IMR-90 (cell line): ENCODE results near the gene MTX3. TPM values are rescaled to one million over a fixed set of nuclear protein-coding genes. Genes with fewer than 3 reads are reported as not detected.

ENCODE experiments used
- ATAC-seq: fragments of 200-7000 bp; cut with Tn5 transposase; 2 replicates; pipeline ENCODE4 v1.9.1; 2020; ENCODE audit warnings: low read depth, mild to moderate bottlenecking, moderate library complexity
- BruUV-seq: library from RNA; stranded (reverse); fragments of 400-500 nt; replicated peaks from 2 replicates; lab custom pipeline; 2021; lab: Mats Ljungman, UMichigan
- CTCF ChIA-PET: fragments of 300-600 bp; formaldehyde crosslinking; extraction: SDS; loops from one replicate; lab custom pipeline; 2021; ENCODE audit warnings: antibody characterized with exemption; lab: Yijun Ruan, JAX
- POLR2A ChIA-PET: fragments of 300-600 bp; sonication (Branson Sonifier 250); formaldehyde crosslinking; loops from one replicate; lab custom pipeline; 2022; ENCODE audit warnings: antibody characterized with exemption; ENCODE audit not compliant: unreplicated experiment; lab: Charles Lee
- DNase-seq: peaks from one replicate; pipeline ENCODE4 v3.0.0; 2013
- H2AFZ ChIP-seq: replicated peaks from 2 replicates; pipeline ENCODE3; 2013; ENCODE audit warnings: low read length, mild to moderate bottlenecking; ENCODE audit not compliant: poor library complexity
- H2AK5ac ChIP-seq: 2 replicates; pipeline ENCODE4 v1.6.1; 2013; ENCODE audit warnings: low read depth, low read length, inconsistent platforms
- H2AK9ac ChIP-seq: replicated peaks from 2 replicates; pipeline ENCODE3; 2013; ENCODE audit warnings: mild to moderate bottlenecking, low read depth, low read length, moderate library complexity; ENCODE audit not compliant: poor library complexity
- H2BK120ac ChIP-seq: 2 replicates; pipeline ENCODE4 v1.6.1; 2013; ENCODE audit warnings: low read depth, low read length, inconsistent platforms
- H2BK15ac ChIP-seq: 3 replicates; pipeline ENCODE4 v1.6.1; 2013; ENCODE audit warnings: low read depth, low read length, inconsistent platforms
- H2BK20ac ChIP-seq: 2 replicates; pipeline ENCODE4 v1.6.1; 2013; ENCODE audit warnings: low read depth, mild to moderate bottlenecking, inconsistent platforms, low read length, moderate library complexity
- H2BK5ac ChIP-seq: 2 replicates; pipeline ENCODE4 v1.6.1; 2013; ENCODE audit warnings: mild to moderate bottlenecking, low read depth, low read length, inconsistent platforms; ENCODE audit not compliant: poor library complexity, severe bottlenecking
- H3K14ac ChIP-seq: replicated peaks from 2 replicates; pipeline ENCODE4 v1.6.1; 2013; ENCODE audit warnings: low read depth, low read length, inconsistent platforms
- H3K18ac ChIP-seq: 2 replicates; pipeline ENCODE4 v1.6.1; 2013; ENCODE audit warnings: low read depth, low read length, control low read depth
- H3K23ac ChIP-seq: 2 replicates; pipeline ENCODE4 v1.6.1; 2013; ENCODE audit warnings: low read depth, low read length, inconsistent platforms
- H3K27ac ChIP-seq: 2 replicates; pipeline ENCODE4 v1.5.1; 2013; ENCODE audit warnings: mild to moderate bottlenecking, control low read depth, low read length; ENCODE audit not compliant: insufficient read depth
- H3K27me3 ChIP-seq: 2 replicates; pipeline ENCODE4 v1.6.1; 2013; ENCODE audit warnings: low read length; ENCODE audit not compliant: control insufficient read depth, insufficient read depth
- H3K36me3 ChIP-seq: 2 replicates; pipeline ENCODE4 v1.6.1; 2013; ENCODE audit warnings: low read length, mixed read lengths; ENCODE audit not compliant: control insufficient read depth, insufficient read depth
- H3K4ac ChIP-seq: 2 replicates; pipeline ENCODE4 v1.6.1; 2013; ENCODE audit warnings: low read depth, low read length, inconsistent platforms
- H3K4me1 ChIP-seq: 2 replicates; pipeline ENCODE4 v1.6.1; 2013; ENCODE audit warnings: low read length, mixed read lengths; ENCODE audit not compliant: control insufficient read depth, insufficient read depth
- H3K4me2 ChIP-seq: 2 replicates; pipeline ENCODE4 v1.6.1; 2013; ENCODE audit warnings: low read depth, mild to moderate bottlenecking, control low read depth, low read length, moderate library complexity
- H3K4me3 ChIP-seq: 2 replicates; pipeline ENCODE4 v1.5.1; 2013; ENCODE audit warnings: low read depth, mild to moderate bottlenecking, control low read depth, low read length, moderate library complexity; ENCODE audit not compliant: insufficient read depth
- H3K56ac ChIP-seq: 2 replicates; pipeline ENCODE4 v1.6.1; 2013; ENCODE audit warnings: low read length, inconsistent platforms; ENCODE audit not compliant: insufficient read depth; ENCODE audit errors: extremely low read depth
- H3K79me1 ChIP-seq, 2 experiments: 2 replicates each; pipeline ENCODE4 v1.6.1; 2013; ENCODE audit warnings: low read length in 2 of 2, inconsistent platforms in 1 of 2, low read depth in 1 of 2
- H3K9ac ChIP-seq: 2 replicates; pipeline ENCODE4 v1.6.1; 2013; ENCODE audit warnings: low read depth, low read length, control low read depth
- H3K9me1 ChIP-seq: 2 replicates; pipeline ENCODE4 v1.6.1; 2013; ENCODE audit warnings: low read length, inconsistent platforms; ENCODE audit not compliant: insufficient read depth
- H3K9me3 ChIP-seq: 2 replicates; pipeline ENCODE4 v1.6.1; 2013; ENCODE audit warnings: low read length; ENCODE audit not compliant: control insufficient read depth, insufficient read depth
- H4K20me1 ChIP-seq: 2 replicates; pipeline ENCODE4 v1.6.1; 2013; ENCODE audit warnings: low read length, inconsistent platforms; ENCODE audit not compliant: insufficient read depth
- H4K5ac ChIP-seq: 2 replicates; pipeline ENCODE4 v1.6.1; 2013; ENCODE audit warnings: mild to moderate bottlenecking, low read depth, low read length, control low read depth
- H4K8ac ChIP-seq, 2 experiments: 2 replicates each; pipeline ENCODE4 v1.6.1; 2013; ENCODE audit warnings: low read depth in 2 of 2, low read length in 2 of 2, control low read depth in 1 of 2, inconsistent platforms in 1 of 2
- H4K91ac ChIP-seq: 2 replicates; pipeline ENCODE4 v1.6.1; 2013; ENCODE audit warnings: low read depth, low read length, inconsistent platforms; ENCODE audit not compliant: insufficient read depth
- BHLHE40 ChIP-seq: fragments of 150-350 bp; IDR thresholded peaks from 2 replicates; pipeline ENCODE4 v1.6.1; 2016; ENCODE audit warnings: mild to moderate bottlenecking, low read depth, low read length
- CEBPB ChIP-seq: IDR thresholded peaks from 2 replicates; pipeline ENCODE4 v1.6.1; 2012; ENCODE audit warnings: low read depth, low read length, improper control_type of control experiment
- CHD1 ChIP-seq: IDR thresholded peaks from 2 replicates; pipeline ENCODE4 v1.6.1; 2012; ENCODE audit warnings: low read depth, low read length, improper control_type of control experiment
- ELK1 ChIP-seq: fragments of 150-350 bp; IDR thresholded peaks from 2 replicates; pipeline ENCODE4 v1.6.1; 2016; ENCODE audit warnings: low read depth, mild to moderate bottlenecking, low read length, moderate library complexity, borderline replicate concordance
- FOS ChIP-seq: fragments of 150-350 bp; IDR thresholded peaks from 2 replicates; pipeline ENCODE4 v1.6.1; 2016; ENCODE audit warnings: low read depth, low read length
- MAFK ChIP-seq: IDR thresholded peaks from 2 replicates; pipeline ENCODE4 v1.6.1; 2012; ENCODE audit warnings: low read depth, low read length, improper control_type of control experiment
- MAZ ChIP-seq: IDR thresholded peaks from 2 replicates; pipeline ENCODE4 v1.6.1; 2012; ENCODE audit warnings: low read depth, mild to moderate bottlenecking, low read length, improper control_type of control experiment, moderate library complexity, borderline replicate concordance
- MXI1 ChIP-seq: IDR thresholded peaks from 2 replicates; pipeline ENCODE4 v1.6.1; 2012; ENCODE audit warnings: low read depth, mild to moderate bottlenecking, low read length, moderate library complexity, borderline replicate concordance
- NFE2L2 ChIP-seq: fragments of 150-350 bp; IDR thresholded peaks from 2 replicates; pipeline ENCODE4 v1.6.1; 2016; ENCODE audit warnings: low read depth, mild to moderate bottlenecking, low read length
- POLR2A ChIP-seq: IDR thresholded peaks from 2 replicates; pipeline ENCODE4 v1.6.1; 2012; ENCODE audit warnings: mild to moderate bottlenecking, low read depth, low read length
- RAD21 ChIP-seq: IDR thresholded peaks from 2 replicates; pipeline ENCODE4 v1.6.1; 2012; ENCODE audit warnings: low read length, improper control_type of control experiment
- RCOR1 ChIP-seq: IDR thresholded peaks from 2 replicates; pipeline ENCODE4 v1.6.1; 2012; ENCODE audit warnings: mild to moderate bottlenecking, low read length, improper control_type of control experiment; ENCODE audit not compliant: insufficient replicate concordance
- RFX5 ChIP-seq: IDR thresholded peaks from 2 replicates; pipeline ENCODE4 v1.8.0; 2012; ENCODE audit warnings: low read depth, mild to moderate bottlenecking, low read length, moderate library complexity
- SMC3 ChIP-seq: fragments of 150-350 bp; IDR thresholded peaks from 2 replicates; pipeline ENCODE4 v1.6.1; 2016; ENCODE audit warnings: low read depth, mild to moderate bottlenecking, antibody characterized with exemption, low read length, moderate library complexity
- dilution Hi-C: fragments of 300-500 bp; cut with HindIII; formaldehyde crosslinking; loops from one replicate; pipeline ENCODE4 v1.14.3; 2018; ENCODE audit warnings: low sequenced_read_pairs; ENCODE audit not compliant: unreplicated experiment
- in situ Hi-C: fragments of 300-500 bp; cut with MboI; formaldehyde crosslinking; loops from 3 replicates; pipeline ENCODE4 v1.14.3; 2019; ENCODE audit warnings: low sequenced_read_pairs, inconsistent platforms, mixed read lengths
- intact Hi-C: fragments of 100-400 bp; cut with micrococcal nuclease; formaldehyde crosslinking; loops from 2 replicates; pipeline ENCODE4 v1.10.0; 2022
- polyA plus RNA-seq, 3 experiments: library from polyadenylated mRNA; depleted of rRNA; stranded (reverse); fragments of >200 nt; gene quantifications; 2 replicates each; pipeline ENCODE4 v1.2.3, GENCODE V29; 2012; ENCODE audit warnings: low replicate concordance in 1 of 3
- total RNA-seq: library from RNA; depleted of rRNA; stranded (reverse); fragments of >200 nt; gene quantifications from 2 replicates; pipeline ENCODE4 v1.2.3, GENCODE V29; 2012
- TF ChIP-seq, protein P1 (sequence below): fragments of 150-350 bp; IDR thresholded peaks from 2 replicates; pipeline ENCODE4 v1.6.1; 2017; ENCODE audit warnings: mild to moderate bottlenecking, antibody characterized with exemption, low read length, low read depth
- TF ChIP-seq, protein P2 (sequence below): conservative IDR thresholded peaks from 2 replicates; pipeline ENCODE4 v1.5.1; 2012; ENCODE audit warnings: mild to moderate bottlenecking, low read depth, low read length, improper control_type of control experiment

Gene MTX3
- total and polyA plus RNA-seq, 2 of the 4 experiments (the other 2 are of a cell fraction) = 6.6 to 12.7 TPM

DNA sequence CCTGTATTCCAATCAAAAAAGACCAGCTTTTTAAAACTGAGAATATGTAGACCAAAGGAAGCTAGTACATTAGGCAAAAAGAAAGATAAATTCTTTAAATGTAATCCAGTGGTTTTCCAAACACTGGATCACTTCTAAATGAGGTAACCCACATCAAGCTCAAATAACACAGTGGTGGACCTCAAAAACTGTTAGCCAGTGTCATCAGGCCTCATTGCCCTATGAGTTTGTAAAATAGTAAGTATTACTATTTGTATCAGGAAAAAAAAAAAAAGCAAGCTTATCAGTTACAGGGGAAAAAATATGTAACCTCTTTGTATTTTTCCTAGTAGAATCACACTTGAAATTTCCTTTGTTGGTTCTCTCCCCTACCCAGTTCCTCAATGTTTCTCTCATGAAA is 6.7 kb downstream of the MTX3 start:
- no TSS peak for BruUV-seq
- Histone ChIP-seq H3K18ac (no peak overlapping the region), H3K23ac (no peak overlapping the region), H4K8ac (no peak overlapping the region), H3K14ac (no peak overlapping the region), H2BK120ac (no peak overlapping the region), H3K4me1 (no peaks in the 10 kb centered on the region), H3K4me3 (no peak overlapping the region), H3K4ac (no peak overlapping the region), H4K91ac (no peak overlapping the region), H3K27me3 (no peaks in the 10 kb centered on the region), H3K9me1 (no peaks in the 10 kb centered on the region), H2AK9ac (no peak overlapping the region), H2AFZ (no peak overlapping the region), H2BK15ac (no peak overlapping the region), H3K56ac (no peak overlapping the region), H4K20me1 (no peaks in the 10 kb centered on the region), H3K9me3 (no peaks in the 10 kb centered on the region), H4K5ac (no peak overlapping the region), H2BK20ac (no peak overlapping the region), H3K79me1 (no peaks in the 10 kb centered on the region; a peak in 1 of 4 replicates), H3K27ac (no peak overlapping the region), H3K4me2 (no peak overlapping the region), H2AK5ac (no peak overlapping the region), H2BK5ac (no peak overlapping the region), H3K36me3 (peaks cover 23% of the 10 kb centered on the region), H3K9ac (no peak overlapping the region)
- ChIA-PET CTCF (interaction anchor here (1.0 to 1.1 kb wide), 2 partner anchors 9 to 99 kb away, joined by 3 to 4 read pairs; no protein-coding TSS in a partner anchor), POLR2A (no interaction called here)
- dilution Hi-C loops = no loop called here
- ATAC-seq (no peak), DNase-seq (no peak)
- TF ChIP-seq RAD21 = no peak
- no peak for TF ChIP-seq CHD1
- no peak for TF ChIP-seq MAFK
- TF ChIP-seq CEBPB = no peak
- no peak for TF ChIP-seq BHLHE40
- no peak for TF ChIP-seq POLR2A
- TF ChIP-seq, protein P1, sequence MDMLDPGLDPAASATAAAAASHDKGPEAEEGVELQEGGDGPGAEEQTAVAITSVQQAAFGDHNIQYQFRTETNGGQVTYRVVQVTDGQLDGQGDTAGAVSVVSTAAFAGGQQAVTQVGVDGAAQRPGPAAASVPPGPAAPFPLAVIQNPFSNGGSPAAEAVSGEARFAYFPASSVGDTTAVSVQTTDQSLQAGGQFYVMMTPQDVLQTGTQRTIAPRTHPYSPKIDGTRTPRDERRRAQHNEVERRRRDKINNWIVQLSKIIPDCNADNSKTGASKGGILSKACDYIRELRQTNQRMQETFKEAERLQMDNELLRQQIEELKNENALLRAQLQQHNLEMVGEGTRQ = no peak
- no peak for TF ChIP-seq MXI1
- TF ChIP-seq FOS = no peak
- no peak for TF ChIP-seq SMC3
- TF ChIP-seq, protein P2, sequence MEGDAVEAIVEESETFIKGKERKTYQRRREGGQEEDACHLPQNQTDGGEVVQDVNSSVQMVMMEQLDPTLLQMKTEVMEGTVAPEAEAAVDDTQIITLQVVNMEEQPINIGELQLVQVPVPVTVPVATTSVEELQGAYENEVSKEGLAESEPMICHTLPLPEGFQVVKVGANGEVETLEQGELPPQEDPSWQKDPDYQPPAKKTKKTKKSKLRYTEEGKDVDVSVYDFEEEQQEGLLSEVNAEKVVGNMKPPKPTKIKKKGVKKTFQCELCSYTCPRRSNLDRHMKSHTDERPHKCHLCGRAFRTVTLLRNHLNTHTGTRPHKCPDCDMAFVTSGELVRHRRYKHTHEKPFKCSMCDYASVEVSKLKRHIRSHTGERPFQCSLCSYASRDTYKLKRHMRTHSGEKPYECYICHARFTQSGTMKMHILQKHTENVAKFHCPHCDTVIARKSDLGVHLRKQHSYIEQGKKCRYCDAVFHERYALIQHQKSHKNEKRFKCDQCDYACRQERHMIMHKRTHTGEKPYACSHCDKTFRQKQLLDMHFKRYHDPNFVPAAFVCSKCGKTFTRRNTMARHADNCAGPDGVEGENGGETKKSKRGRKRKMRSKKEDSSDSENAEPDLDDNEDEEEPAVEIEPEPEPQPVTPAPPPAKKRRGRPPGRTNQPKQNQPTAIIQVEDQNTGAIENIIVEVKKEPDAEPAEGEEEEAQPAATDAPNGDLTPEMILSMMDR = no peak
- no peak for TF ChIP-seq ELK1
- TF ChIP-seq RCOR1 = no peak
- no peak for TF ChIP-seq NFE2L2
- no peak for TF ChIP-seq MAZ
- TF ChIP-seq RFX5 = no peak
- intact Hi-C loops = no loop called here
- in situ Hi-C loops = no loop called here
